GM12878 (cell line): ENCODE results near the gene N4BP3. TPM values are rescaled to one million over a fixed set of nuclear protein-coding genes. Genes with fewer than 3 reads are reported as not detected.

Experiments used
- BCL3 ChIP-seq: IDR thresholded peaks from 2 replicates; pipeline ENCODE4 v1.6.1; 2011; ENCODE audit warnings: borderline replicate concordance, low read depth, mild to moderate bottlenecking, moderate library complexity, low read length; ENCODE audit not compliant: insufficient read depth, poor library complexity, severe bottlenecking
- CBX5 ChIP-seq: sonication (generic); IDR thresholded peaks from 2 replicates; pipeline ENCODE4 v1.6.1; 2016; ENCODE audit warnings: low read depth, moderate library complexity, mild to moderate bottlenecking, inconsistent platforms
- CEBPB ChIP-seq, 2 experiments: fragments of 150-350 bp in 1 of 2; IDR thresholded peaks; 2 replicates each; pipeline ENCODE4 v1.6.1; 2012 to 2014; ENCODE audit warnings: low read depth in 2 of 2, low read length in 2 of 2, borderline replicate concordance in 1 of 2, inconsistent platforms in 1 of 2
- CREM ChIP-seq: IDR thresholded peaks from 2 replicates; pipeline ENCODE4 v1.6.1; 2014; ENCODE audit warnings: antibody characterized with exemption, low read depth
- E2F4 ChIP-seq: IDR thresholded peaks from 2 replicates; pipeline ENCODE4 v1.6.1; 2012; ENCODE audit warnings: low read depth, low read length, improper control_type of control experiment
- EGR1 ChIP-seq, 2 experiments: IDR thresholded peaks; 1 replicate in 1 of 2; 2 replicates in 1 of 2; pipeline ENCODE4 v1.6.1; 2011 to 2012; ENCODE audit warnings: low read depth in 2 of 2, low read length in 2 of 2, borderline replicate concordance in 1 of 2, mild to moderate bottlenecking in 1 of 2, moderate library complexity in 1 of 2
- EP300 ChIP-seq, 2 experiments: fragments of 150-350 bp in 1 of 2; IDR thresholded peaks; 2 replicates each; pipeline ENCODE4 v1.6.1; 2011 to 2012; ENCODE audit warnings: low read depth in 2 of 2, low read length in 2 of 2, borderline replicate concordance in 1 of 2, improper control_type of control experiment in 1 of 2, inconsistent platforms in 1 of 2; ENCODE audit not compliant: control insufficient read depth in 1 of 2
- ESRRA ChIP-seq: IDR thresholded peaks from 2 replicates; pipeline ENCODE4 v1.6.1; 2012; ENCODE audit warnings: mild to moderate bottlenecking, low read length, improper control_type of control experiment
- FOS ChIP-seq: IDR thresholded peaks from 3 replicates; pipeline ENCODE4 v1.6.1; 2011; ENCODE audit warnings: borderline replicate concordance; ENCODE audit not compliant: insufficient read length; ENCODE audit errors: extremely low read depth
- HDAC6 ChIP-seq: fragments of 200-600 bp; sonication (generic); IDR thresholded peaks from one replicate; pipeline ENCODE4 v1.8.0; 2017; ENCODE audit warnings: antibody characterized with exemption; ENCODE audit not compliant: unreplicated experiment
- NFYA ChIP-seq: IDR thresholded peaks from 2 replicates; pipeline ENCODE4 v1.6.1; 2011; ENCODE audit warnings: low read depth, mild to moderate bottlenecking, low read length, improper control_type of control experiment, borderline replicate concordance
- NKRF ChIP-seq: fragments of 450-650 bp; conservative IDR thresholded peaks from 2 replicates; pipeline ENCODE4 v1.6.1; 2017; ENCODE audit warnings: mild to moderate bottlenecking, moderate library complexity
- NR2C1 ChIP-seq: fragments of 450-650 bp; IDR thresholded peaks from 2 replicates; pipeline ENCODE4 v1.6.1; 2017; ENCODE audit warnings: antibody characterized with exemption, mild to moderate bottlenecking, moderate library complexity
- NR2C2 ChIP-seq: IDR thresholded peaks from 2 replicates; pipeline ENCODE4 v1.6.1; 2011; ENCODE audit warnings: borderline replicate concordance, low read depth; ENCODE audit not compliant: control insufficient read depth, insufficient read length
- POU2F2 ChIP-seq: IDR thresholded peaks from 3 replicates; pipeline ENCODE4 v1.6.1; 2011; ENCODE audit warnings: low read depth, mild to moderate bottlenecking, low read length, borderline replicate concordance
- RAD21 ChIP-seq: IDR thresholded peaks from 2 replicates; pipeline ENCODE4 v1.6.1; 2011; ENCODE audit warnings: mild to moderate bottlenecking, low read depth, low read length, moderate library complexity; ENCODE audit not compliant: insufficient read depth
- RELB ChIP-seq: fragments of 450-650 bp; IDR thresholded peaks from 2 replicates; pipeline ENCODE4 v1.6.1; 2017; ENCODE audit warnings: low read depth, mild to moderate bottlenecking, moderate library complexity
- SPI1 ChIP-seq: IDR thresholded peaks from 2 replicates; pipeline ENCODE4 v1.6.1; 2011; ENCODE audit warnings: low read depth, mild to moderate bottlenecking, low read length, moderate library complexity, borderline replicate concordance; ENCODE audit not compliant: insufficient read depth
- SREBF2 ChIP-seq: IDR thresholded peaks from 2 replicates; pipeline ENCODE4 v1.6.1; 2012; ENCODE audit warnings: mild to moderate bottlenecking, low read length
- TBL1XR1 ChIP-seq: IDR thresholded peaks from 2 replicates; pipeline ENCODE4 v1.6.1; 2012; ENCODE audit warnings: low read depth, low read length, improper control_type of control experiment
- TCF12 ChIP-seq: IDR thresholded peaks from 2 replicates; pipeline ENCODE4 v1.6.1; 2011; ENCODE audit warnings: low read depth, mild to moderate bottlenecking, low read length
- ZNF207 ChIP-seq: fragments of 450-650 bp; IDR thresholded peaks from 2 replicates; pipeline ENCODE4 v1.6.1; 2014; ENCODE audit warnings: antibody characterized with exemption, mild to moderate bottlenecking, borderline replicate concordance
- ZNF274 ChIP-seq: IDR thresholded peaks from one replicate; pipeline ENCODE4 v1.8.0; 2011; ENCODE audit not compliant: insufficient read length, insufficient read depth
- ZNF622 ChIP-seq: fragments of 450-650 bp; IDR thresholded peaks from 2 replicates; pipeline ENCODE4 v1.6.1; 2017; ENCODE audit warnings: mild to moderate bottlenecking, inconsistent platforms
- polyA plus RNA-seq, 11 experiments: library from polyadenylated mRNA; depleted of rRNA in 4 of 11; unstranded in 6 of 11; stranded (reverse) in 5 of 11; fragments of >200 nt; fragmentation: Nextera tagmentation in 4 of 11; fragmentation: Illumina TruSeq in 1 of 11; extraction: Ambion mirVana in 4 of 11; extraction: Trizol in 1 of 11; gene quantifications; 1 replicate in 1 of 11; 2 replicates in 10 of 11; pipeline versions ENCODE4 v1.2.1 to v1.2.3, GENCODE V29; 2011 to 2016; ENCODE audit warnings: inconsistent platforms in 2 of 11, missing spikeins in 2 of 11, low read depth in 1 of 11
- total RNA-seq, 4 experiments: library from RNA; depleted of rRNA in 3 of 4; stranded (reverse); fragments of >200 nt in 3 of 4; fragmentation: Illumina TruSeq in 1 of 4; extraction: Trizol in 1 of 4; gene quantifications; 2 replicates each; pipeline versions ENCODE4 v1.2.1 to v1.2.3, GENCODE V29; 2013 to 2021

Gene N4BP3
- total and polyA plus RNA-seq, 10 of the 15 experiments (the other 5 are each of a cell fraction or from before 2014, with no cell fraction given) = 0.06 to 13.0 (median 4.3) TPM

- TF ChIP-seq RELB (no peak), NR2C2 (no peak), SREBF2 (no peak), ZNF622 (no peak), FOS (no peak), RAD21 (no peak), NFYA (no peak), NKRF (no peak), EP300 (IDR thresholded peaks at IDR 0.05; ENCODE audit: borderline replicate concordance in 1 of 2, control insufficient read depth in 1 of 2, low read depth in 2 of 2, low read length in 2 of 2) (no peak), ZNF274 (no peak), ZNF207 (no peak), HDAC6 (no peak), CEBPB (IDR thresholded peaks at IDR 0.05; ENCODE audit: borderline replicate concordance in 1 of 2, low read depth in 2 of 2, low read length in 2 of 2) (no peak), BCL3 (no peak), TCF12 (peak; percentile 91), NR2C1 (no peak), POU2F2 (no peak), ESRRA (no peak), EGR1 (IDR thresholded peaks at IDR 0.05; ENCODE audit: borderline replicate concordance in 1 of 2, low read depth in 2 of 2, low read length in 2 of 2) (peak in 1 of 2 experiments; percentile 41; a peak in 1 of 3 replicates), E2F4 (no peak), TBL1XR1 (no peak), CREM (peak; percentile 44; the same call in 1 of the 2 replicates), SPI1 (0 out of 2 replicates have a peak, but pooled peaks have one; percentile 17), CBX5 (no peak)
Measured at GRCh38 chr5:178117923-178118701, 4.8 kb downstream of the N4BP3 start (continued).
